HG03066 (cell line): ENCODE measurements around the gene RETREG1.

ENCODE experiments used
- ATAC-seq: cut with Tn5 transposase; IDR thresholded peaks from one replicate; pipeline ENCODE4 v1.9.1; 2021; ENCODE audit warnings: low read depth; ENCODE audit not compliant: unreplicated experiment

The RETREG1 gene

GRCh38 chr5:16534280-16534679, 82.5 kb downstream of the RETREG1 start:
- ATAC-seq = no peak

- ATAC-seq = no peak
These were observed 85.6 kb downstream of the RETREG1 start for GRCh38 chr5:16531063-16531648.

- no peak for ATAC-seq
These were observed 87.5 kb downstream of the RETREG1 start for GRCh38 chr5:16529306-16529705.

- no peak for ATAC-seq
These were observed 88.3 kb downstream of the RETREG1 start for GRCh38 chr5:16528382-16529110.

- ATAC-seq = no peak
These were observed 91.1 kb downstream of the RETREG1 start for GRCh38 chr5:16525651-16526050.

- no peak for ATAC-seq
These were observed 92.5 kb downstream of the RETREG1 start for GRCh38 chr5:16524286-16524685.

GRCh38 chr5:16521521-16522483, 95.0 kb downstream of the RETREG1 start:
- no peak for ATAC-seq

- no peak for ATAC-seq
These were observed 96.0 kb downstream of the RETREG1 start for GRCh38 chr5:16520841-16521240.

GRCh38 chr5:16519435-16519834, 97.4 kb downstream of the RETREG1 start:
- ATAC-seq = no peak

GRCh38 chr5:16518606-16519005, 98.2 kb downstream of the RETREG1 start:
- no peak for ATAC-seq

GRCh38 chr5:16515532-16515931, 101.3 kb downstream of the RETREG1 start:
- no peak for ATAC-seq

- ATAC-seq = no peak
These were observed 106.7 kb downstream of the RETREG1 start for GRCh38 chr5:16510098-16510497.

- no peak for ATAC-seq
These were observed 107.9 kb downstream of the RETREG1 start for GRCh38 chr5:16508730-16509531.

- no peak for ATAC-seq
These were observed 109.1 kb downstream of the RETREG1 start for GRCh38 chr5:16507716-16508115.

GRCh38 chr5:16505904-16506303, 110.9 kb downstream of the RETREG1 start:
- no peak for ATAC-seq

- no peak for ATAC-seq
These were observed 111.5 kb downstream of the RETREG1 start for GRCh38 chr5:16505140-16505891.

- ATAC-seq = no peak
These were observed 112.2 kb downstream of the RETREG1 start for GRCh38 chr5:16504571-16504970.

- ATAC-seq = no peak
These were observed 113.9 kb downstream of the RETREG1 start for GRCh38 chr5:16502866-16503265.

- no peak for ATAC-seq
These were observed 116.8 kb downstream of the RETREG1 start for GRCh38 chr5:16500024-16500423.

GRCh38 chr5:16497546-16497945, 119.3 kb downstream of the RETREG1 start:
- ATAC-seq = no peak
